K562 (cell line): ENCODE results near the gene BTRC. TPM values are rescaled to one million over a fixed set of nuclear protein-coding genes. Genes with fewer than 3 reads are reported as not detected.

ENCODE experiments used
- ARID1B ChIP-seq: fragments of 450-650 bp; IDR thresholded peaks from 2 replicates; pipeline ENCODE4 v1.6.1; 2016; ENCODE audit warnings: antibody characterized with exemption, mild to moderate bottlenecking, inconsistent platforms
- CBFA2T3 ChIP-seq: fragments of 450-650 bp; IDR thresholded peaks from 2 replicates; pipeline ENCODE4 v1.6.1; 2017
- CBX5 ChIP-seq: IDR thresholded peaks from 2 replicates; pipeline ENCODE4 v1.6.1; 2014; ENCODE audit warnings: low read depth, borderline replicate concordance
- CTCFL ChIP-seq: IDR thresholded peaks from 2 replicates; pipeline ENCODE4 v1.6.1; 2011; ENCODE audit warnings: borderline replicate concordance, low read depth, mild to moderate bottlenecking, moderate library complexity, low read length; ENCODE audit not compliant: insufficient read depth, poor library complexity, severe bottlenecking
- ESRRB ChIP-seq: fragments of 250-450 bp; sonication (Bioruptor Pico); IDR thresholded peaks from 2 replicates; pipeline ENCODE4 v1.5.0; 2020; ENCODE audit warnings: mild to moderate bottlenecking, moderate library complexity, borderline replicate concordance
- HMGN3 ChIP-seq: IDR thresholded peaks from 2 replicates; pipeline ENCODE4 v1.6.1; 2011; ENCODE audit warnings: borderline replicate concordance, low read depth, mild to moderate bottlenecking, mixed read lengths, low read length; ENCODE audit not compliant: insufficient read length; ENCODE audit errors: extremely low read depth
- KDM1A ChIP-seq, 2 experiments: fragments of 450-650 bp; IDR thresholded peaks; 2 replicates each; pipeline ENCODE4 v1.6.1; 2016; ENCODE audit warnings: mild to moderate bottlenecking in 2 of 2
- MCM3 ChIP-seq: fragments of 450-650 bp; IDR thresholded peaks from 2 replicates; pipeline ENCODE4 v1.6.1; 2016
- MCM5 ChIP-seq: fragments of 450-650 bp; IDR thresholded peaks from 2 replicates; pipeline ENCODE4 v1.6.1; 2016; ENCODE audit warnings: low read depth
- MEF2A ChIP-seq: IDR thresholded peaks from 2 replicates; pipeline ENCODE4 v1.6.1; 2011; ENCODE audit warnings: low read depth, mild to moderate bottlenecking, low read length, moderate library complexity; ENCODE audit not compliant: control insufficient read depth
- NBN ChIP-seq: fragments of 450-650 bp; IDR thresholded peaks from 2 replicates; pipeline ENCODE4 v1.6.1; 2016; ENCODE audit warnings: low read depth, mild to moderate bottlenecking
- PBX2 ChIP-seq, 2 experiments: IDR thresholded peaks in 1 of 2; conservative IDR thresholded peaks in 1 of 2; 2 replicates each; pipeline ENCODE4 v1.6.1; 2016; ENCODE audit warnings: low read depth in 2 of 2, mild to moderate bottlenecking in 1 of 2, missing compliant biosample characterization in 1 of 2, missing genetic modification characterization in 1 of 2, moderate library complexity in 1 of 2
- PKNOX1 ChIP-seq: fragments of 450-650 bp; IDR thresholded peaks from 2 replicates; pipeline ENCODE4 v1.6.1; 2016
- RHOXF2B ChIP-seq: fragments of 250-450 bp; sonication (Bioruptor Pico); conservative IDR thresholded peaks from 2 replicates; pipeline ENCODE4 v1.5.1; 2021
- TAL1 ChIP-seq: fragments of 450-650 bp; IDR thresholded peaks from 2 replicates; pipeline ENCODE4 v1.6.1; 2016; ENCODE audit warnings: mild to moderate bottlenecking
- ZBED1 ChIP-seq: IDR thresholded peaks from 2 replicates; pipeline ENCODE4 v1.6.1; 2014
- ZNF146 ChIP-seq: IDR thresholded peaks from one replicate; pipeline ENCODE4 v1.6.1; 2018; ENCODE audit warnings: missing compliant biosample characterization; ENCODE audit not compliant: unreplicated experiment
- ZNF217 ChIP-seq: sonication (generic); formaldehyde crosslinking; IDR thresholded peaks from 2 replicates; pipeline ENCODE4 v1.8.0; 2022; ENCODE audit warnings: mild to moderate bottlenecking, missing genetic modification reagents
- ZNF589 ChIP-seq: fragments of 200-800 bp; sonication (Bioruptor generic); IDR thresholded peaks from 2 replicates; pipeline ENCODE4 v1.6.1; 2016; ENCODE audit warnings: low read depth, missing genetic modification characterization, missing compliant biosample characterization
- ZNF639 ChIP-seq, 2 experiments: fragments of 200-800 bp in 1 of 2; sonication (Bioruptor generic) in 1 of 2; sonication (generic) in 1 of 2; formaldehyde crosslinking in 1 of 2; IDR thresholded peaks in 1 of 2; conservative IDR thresholded peaks in 1 of 2; 2 replicates each; pipeline versions ENCODE4 v1.5.0 to v1.6.1; 2016 to 2020; ENCODE audit warnings: missing compliant biosample characterization in 1 of 2, missing genetic modification characterization in 1 of 2, missing genetic modification reagents in 1 of 2
- ZNF699 ChIP-seq: fragments of 250-450 bp; sonication (Bioruptor Pico); IDR thresholded peaks from 2 replicates; pipeline ENCODE4 v1.8.0; 2021; ENCODE audit warnings: mild to moderate bottlenecking, moderate library complexity; ENCODE audit not compliant: insufficient replicate concordance
- ZNF707 ChIP-seq: fragments of 250-450 bp; sonication (Bioruptor Pico); conservative IDR thresholded peaks from 2 replicates; pipeline ENCODE4 v1.8.0; 2022; ENCODE audit warnings: inconsistent platforms, mild to moderate bottlenecking, moderate library complexity
- polyA plus RNA-seq, 8 experiments: library from polyadenylated mRNA; depleted of rRNA in 4 of 8; stranded (reverse) in 5 of 8; unstranded in 3 of 8; fragments of >200 nt; fragmentation: Nextera tagmentation in 2 of 8; fragmentation: Illumina TruSeq in 1 of 8; extraction: Ambion mirVana in 2 of 8; extraction: Trizol in 1 of 8; gene quantifications; 2 replicates each; pipeline versions ENCODE4 v1.2.1 to v1.2.3, GENCODE V29; 2011 to 2014; ENCODE audit warnings: inconsistent platforms in 1 of 8, missing spikeins in 1 of 8
- total RNA-seq, 7 experiments: library from RNA; depleted of rRNA in 6 of 7; stranded (reverse); fragments of >200 nt in 6 of 7; fragmentation: Illumina TruSeq in 2 of 7; extraction: Trizol in 2 of 7; gene quantifications; 2 replicates each; pipeline versions ENCODE4 v1.2.1 to v1.2.3, GENCODE V29; 2011 to 2021; ENCODE audit warnings: low replicate concordance in 1 of 7

BTRC gene
- total and polyA plus RNA-seq, 9 of the 15 experiments (the other 6 are each of a cell fraction or from before 2014, with no cell fraction given), result 1.6 to 15.4 (median 7.0) TPM

GRCh38 chr10:101394524-101395133, 40.7 kb downstream of the BTRC start (continued):
- TF ChIP-seq PBX2 (CRISPR knock-in tag; IDR thresholded peaks at IDR 0.05; ENCODE audit: low read depth) (no peak), PBX2 (tag; conservative IDR thresholded peaks at IDR 0.05; ENCODE audit: low read depth) (no peak), NBN (no peak), HMGN3 (no peak), ZNF146 (no peak), ZBED1 (no peak), CTCFL (no peak), ZNF589 (CRISPR knock-in tag) (no peak), PKNOX1 (0 out of 2 replicates have a peak, but pooled peaks have one; percentile 7), TAL1 (no peak), RHOXF2B (no peak), ZNF699 (CRISPR knock-in tag) (no peak), CBX5 (no peak), MCM5 (no peak), MEF2A (no peak), KDM1A (IDR thresholded peaks at IDR 0.05) (peak in 1 of 2 experiments; percentile 42; a peak in 2 of 4 replicates), ZNF707 (no peak), ARID1B (no peak), CBFA2T3 (peak; percentile 40; the same call in 1 of the 2 replicates), ESRRB (CRISPR knock-in tag) (no peak), ZNF217 (CRISPR knock-in tag) (no peak), MCM3 (no peak), ZNF639 (CRISPR knock-in tag; conservative IDR thresholded peaks at IDR 0.05 in 1 of 2, IDR thresholded peaks at IDR 0.05 in 1 of 2) (no peak)
